Measurements from ENCODE around the gene VKORC1.

VKORC1 gene

DNA sequence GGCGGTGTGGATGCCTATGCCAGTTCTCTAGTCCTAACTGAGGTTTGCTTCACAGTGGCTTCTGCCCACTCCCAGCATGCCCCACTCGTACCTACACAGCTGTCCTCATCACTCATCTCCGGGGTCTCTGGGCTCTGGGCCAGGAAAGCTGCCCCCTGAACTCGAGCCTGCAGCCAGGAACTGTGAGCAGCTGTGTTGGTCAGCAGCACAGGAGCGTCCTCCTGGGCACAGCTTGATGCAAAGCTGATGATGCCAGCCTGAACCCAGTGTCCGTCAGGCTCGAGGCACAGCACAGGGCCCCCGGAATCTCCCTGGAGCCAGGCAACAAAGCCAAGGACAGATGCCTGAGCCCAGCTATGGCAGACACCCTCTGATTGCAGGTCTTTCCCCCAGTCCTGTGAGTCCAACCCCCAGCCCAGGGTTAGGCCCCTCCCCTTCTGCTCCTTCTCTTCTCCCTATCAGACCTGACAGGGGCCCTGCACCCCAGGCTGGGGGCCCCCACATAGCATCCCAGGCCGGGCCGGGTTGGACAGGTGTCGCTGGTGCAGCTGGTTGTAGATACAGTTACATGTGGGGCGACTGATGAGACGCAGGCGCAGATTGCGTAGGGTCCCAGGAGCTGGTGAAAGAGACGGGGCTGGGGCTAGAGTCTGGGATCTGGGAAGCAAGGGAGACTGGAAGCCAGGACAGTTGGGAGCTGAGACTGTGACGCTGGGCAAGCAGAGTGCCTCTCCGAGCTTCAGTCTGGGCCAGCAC, 8.5 kb downstream of the VKORC1 start:
- in situ Hi-C loops (cut with MboI; ENCODE audit: low pct_unique_long_range_greater_than_20kb, low sequenced_read_pairs), result no loop called here
- DNase-seq, result no peak

DNA sequence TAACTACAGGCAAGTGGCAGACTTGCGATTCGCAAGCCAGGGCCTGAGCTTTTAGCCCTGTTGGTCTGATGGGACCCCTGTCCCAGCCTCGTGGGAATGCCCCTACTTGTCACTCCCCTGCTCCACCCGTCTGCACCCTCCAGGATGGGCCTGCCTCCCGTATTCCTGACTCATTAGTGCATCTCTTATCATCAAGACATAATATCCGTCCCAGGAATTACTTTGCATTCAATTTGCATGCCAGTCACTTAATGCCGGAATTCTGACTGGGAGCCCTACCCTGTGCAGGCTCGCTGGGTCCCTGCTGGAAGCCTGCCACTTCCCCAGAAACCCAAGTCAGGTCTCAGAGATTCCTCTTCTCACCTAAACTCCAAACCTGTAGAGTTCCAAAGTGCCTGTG, 9.2 kb downstream of the VKORC1 start:
- DNase-seq, result no peak
- in situ Hi-C loops (cut with MboI; ENCODE audit: low pct_unique_long_range_greater_than_20kb, low sequenced_read_pairs), result no loop called here

DNA sequence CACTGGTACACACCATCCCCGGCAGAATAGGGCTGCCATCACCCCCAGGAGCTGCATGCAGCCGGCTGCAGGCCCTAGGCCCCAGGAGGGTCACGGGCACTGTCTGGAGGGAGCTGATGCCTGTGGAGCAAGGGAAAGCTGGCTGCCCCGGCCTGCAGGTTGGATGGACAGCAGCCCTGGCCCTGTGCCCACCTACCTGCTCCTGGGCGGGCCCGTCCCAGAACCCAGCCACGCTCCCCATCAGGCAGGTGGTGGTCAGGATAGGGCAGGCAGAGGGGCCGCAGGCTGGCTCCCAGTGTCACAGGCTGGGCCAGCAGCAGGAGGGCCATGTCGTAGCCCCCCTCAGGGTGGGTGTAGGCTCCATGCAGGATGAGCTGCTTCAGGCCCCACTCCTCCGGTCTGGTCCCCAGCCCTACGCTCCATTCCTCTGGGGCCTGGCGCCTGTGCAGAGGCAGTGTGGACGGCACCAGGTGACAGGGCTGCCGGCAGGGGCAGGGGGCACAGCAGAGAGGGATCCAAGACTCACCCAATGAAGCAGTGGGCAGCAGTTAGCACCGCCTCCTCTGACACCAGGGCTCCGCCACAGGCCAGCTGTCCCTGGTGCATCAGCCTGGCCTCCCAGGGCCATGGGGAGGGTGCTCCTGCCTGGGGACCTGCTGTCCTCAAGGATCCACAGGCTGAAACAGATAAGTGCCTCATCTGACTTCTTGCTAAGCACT, 9.9 kb downstream of the VKORC1 start:
- no peak for DNase-seq
- in situ Hi-C loops (cut with MboI; ENCODE audit: low pct_unique_long_range_greater_than_20kb, low sequenced_read_pairs), result no loop called here

DNA sequence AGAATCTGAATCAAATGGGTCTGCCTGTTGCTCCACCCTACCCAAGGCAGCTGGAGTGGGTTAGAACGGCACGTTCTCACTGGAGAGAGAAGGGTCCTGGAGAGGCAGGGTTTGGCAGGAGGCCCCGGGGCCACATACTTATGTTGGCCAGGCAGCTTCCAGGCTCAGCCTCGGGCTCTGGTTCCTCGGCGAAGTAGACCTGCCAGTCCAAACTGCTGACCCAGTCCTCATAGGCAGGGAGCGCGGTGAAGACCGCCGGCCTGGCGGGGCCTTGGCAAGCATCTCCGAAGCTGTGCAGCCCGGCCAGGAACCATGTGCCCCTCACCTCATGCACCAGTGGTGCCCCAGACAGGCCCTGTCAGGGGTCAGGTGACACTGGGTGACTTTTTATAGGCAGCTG, 10.6 kb downstream of the VKORC1 start:
- in situ Hi-C loops (cut with MboI; ENCODE audit: low pct_unique_long_range_greater_than_20kb, low sequenced_read_pairs), result no loop called here
- no peak for DNase-seq

DNA sequence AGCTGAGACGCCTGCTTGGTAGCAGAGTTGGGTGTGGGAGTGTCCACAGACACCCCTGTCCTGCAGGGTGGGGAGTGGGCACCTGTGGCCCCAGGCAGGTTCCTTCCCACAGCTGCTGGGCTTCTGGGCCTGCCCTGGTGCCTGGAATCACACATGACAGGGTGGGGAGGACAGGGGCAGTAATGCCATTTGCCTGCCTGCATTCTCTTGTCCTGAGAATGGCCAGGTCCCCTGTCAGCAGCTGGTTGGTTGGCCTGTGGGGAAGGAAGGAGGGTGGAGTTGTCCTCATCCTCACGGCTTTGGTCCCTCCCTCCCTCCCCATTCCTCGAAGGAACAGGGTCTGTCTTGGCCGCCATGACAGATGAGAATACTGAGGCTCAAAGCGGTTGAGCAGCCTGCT, 11.0 kb downstream of the VKORC1 start:
- DNase-seq, result no peak
- in situ Hi-C loops (cut with MboI; ENCODE audit: low pct_unique_long_range_greater_than_20kb, low sequenced_read_pairs), result no loop called here

DNA sequence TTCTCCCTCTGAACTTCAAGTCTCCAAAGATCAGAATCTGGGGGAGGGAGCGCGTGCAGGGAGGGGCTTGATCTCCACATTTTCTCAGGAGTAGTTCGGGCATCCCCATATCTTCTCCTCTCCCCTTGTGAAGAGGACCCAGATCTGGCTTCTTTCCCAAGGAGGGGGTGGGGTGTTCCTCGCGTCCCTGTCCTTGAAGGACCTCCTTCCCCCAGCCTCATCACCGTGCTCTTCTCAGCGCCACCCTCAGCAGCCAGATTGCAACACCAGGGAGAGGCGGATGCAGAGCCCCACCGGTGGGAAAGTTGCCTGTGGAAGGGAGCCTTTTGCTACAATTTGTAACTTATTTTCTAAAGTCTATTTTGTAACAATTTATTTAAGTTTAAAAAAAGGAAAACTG, 11.5 kb downstream of the VKORC1 start:
- in situ Hi-C loops (cut with MboI; ENCODE audit: low pct_unique_long_range_greater_than_20kb, low sequenced_read_pairs), result no loop called here
- no peak for DNase-seq

DNA sequence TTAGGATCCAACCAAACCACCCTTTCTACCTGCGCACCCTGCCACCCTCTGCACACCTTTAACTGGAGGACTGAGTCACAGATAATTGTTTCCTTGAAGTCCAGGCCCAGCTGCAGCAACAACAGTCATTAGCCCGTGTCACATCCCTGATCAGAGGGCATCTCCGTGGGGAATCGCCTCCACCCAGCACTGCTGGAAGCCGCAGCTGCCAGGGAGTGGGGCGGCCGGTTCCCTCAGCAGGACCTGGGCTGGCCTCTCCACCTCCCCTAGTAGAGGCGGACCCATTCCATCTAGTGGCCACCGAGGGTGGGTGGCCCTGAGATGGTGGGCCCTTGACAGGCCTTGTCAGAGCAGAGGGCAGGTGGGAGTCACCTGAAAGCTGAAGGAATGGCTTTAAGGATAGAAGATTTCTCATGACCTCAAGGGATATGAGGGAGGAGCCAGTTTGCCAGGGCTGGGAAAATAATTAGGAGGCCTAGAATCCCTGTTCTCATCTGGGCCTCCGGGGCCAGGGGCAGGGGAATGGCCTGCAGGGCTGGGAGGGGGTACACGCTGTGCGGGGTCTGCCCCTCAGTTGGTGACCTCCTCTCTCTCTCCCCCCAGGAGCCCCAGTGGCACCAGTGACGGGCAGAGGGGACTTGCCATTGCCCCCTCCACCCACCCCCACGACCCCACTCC, 12.1 kb downstream of the VKORC1 start:
- in situ Hi-C loops (cut with MboI; ENCODE audit: low pct_unique_long_range_greater_than_20kb, low sequenced_read_pairs), result no loop called here
- no peak for DNase-seq

DNA sequence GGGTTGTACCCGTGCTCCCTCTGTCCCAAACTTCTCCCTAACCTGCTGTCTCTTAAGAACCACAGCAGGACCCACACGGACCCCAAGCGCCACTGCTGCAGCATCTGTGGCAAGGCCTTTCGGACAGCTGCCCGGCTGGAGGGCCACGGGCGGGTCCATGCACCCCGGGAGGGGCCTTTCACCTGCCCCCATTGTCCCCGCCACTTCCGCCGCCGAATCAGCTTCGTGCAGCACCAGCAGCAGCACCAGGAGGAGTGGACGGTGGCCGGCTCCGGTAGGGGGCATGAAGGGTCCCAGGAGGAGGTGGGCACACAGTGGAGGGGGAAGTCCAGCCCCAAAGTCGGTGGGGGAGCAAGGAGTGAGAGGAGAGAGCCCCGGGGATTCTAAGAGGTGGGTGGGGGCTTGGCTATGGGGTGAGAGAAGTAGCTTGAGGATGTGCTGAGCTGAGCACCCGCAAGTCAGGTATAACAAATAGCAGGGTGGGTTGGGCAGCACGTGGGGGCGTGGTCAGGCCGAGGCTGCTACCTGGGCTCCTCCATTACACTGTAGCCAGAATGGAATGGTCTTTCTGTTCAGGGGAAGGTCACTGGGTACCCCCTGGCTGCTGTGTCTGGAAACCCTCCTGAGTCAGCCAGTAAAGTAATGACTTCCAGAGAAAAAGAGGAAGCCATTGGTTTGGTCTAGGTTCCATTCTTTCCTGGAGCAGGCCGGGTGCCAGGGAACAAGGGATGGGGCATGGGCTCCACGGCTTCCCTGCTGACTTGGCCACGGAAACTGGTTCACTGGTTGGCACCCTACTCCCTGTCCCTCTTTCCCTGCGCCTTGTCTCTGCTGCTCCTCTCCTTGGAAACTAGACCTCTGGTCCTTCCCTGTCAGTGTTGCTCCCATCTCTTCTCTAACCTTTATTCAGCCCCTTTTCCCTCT, 12.9 kb downstream of the VKORC1 start:
- in situ Hi-C loops (cut with MboI; ENCODE audit: low pct_unique_long_range_greater_than_20kb, low sequenced_read_pairs), result no loop called here
- no peak for DNase-seq

DNA sequence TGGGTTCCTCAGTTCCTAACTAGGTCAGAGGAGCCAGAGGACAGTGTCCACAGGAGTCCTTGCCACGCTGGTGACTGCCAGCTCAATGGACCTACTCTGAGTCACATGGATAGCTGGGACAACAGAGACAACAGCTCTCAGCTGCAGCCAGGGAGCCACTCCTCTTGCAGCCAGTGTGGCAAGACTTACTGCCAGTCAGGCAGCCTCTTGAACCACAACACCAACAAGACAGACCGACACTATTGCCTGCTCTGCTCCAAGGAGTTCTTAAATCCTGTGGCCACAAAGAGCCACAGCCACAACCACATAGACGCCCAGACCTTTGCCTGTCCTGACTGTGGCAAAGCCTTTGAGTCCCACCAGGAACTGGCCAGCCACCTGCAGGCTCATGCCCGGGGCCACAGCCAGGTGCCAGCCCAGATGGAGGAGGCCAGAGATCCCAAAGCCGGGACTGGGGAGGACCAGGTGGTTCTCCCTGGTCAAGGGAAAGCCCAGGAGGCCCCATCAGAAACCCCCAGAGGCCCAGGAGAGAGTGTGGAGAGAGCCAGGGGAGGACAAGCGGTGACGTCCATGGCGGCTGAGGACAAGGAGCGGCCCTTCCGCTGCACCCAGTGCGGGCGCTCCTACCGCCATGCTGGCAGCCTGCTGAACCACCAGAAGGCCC, 13.7 kb downstream of the VKORC1 start:
- in situ Hi-C loops (cut with MboI; ENCODE audit: low pct_unique_long_range_greater_than_20kb, low sequenced_read_pairs), result no loop called here
- no peak for DNase-seq

DNA sequence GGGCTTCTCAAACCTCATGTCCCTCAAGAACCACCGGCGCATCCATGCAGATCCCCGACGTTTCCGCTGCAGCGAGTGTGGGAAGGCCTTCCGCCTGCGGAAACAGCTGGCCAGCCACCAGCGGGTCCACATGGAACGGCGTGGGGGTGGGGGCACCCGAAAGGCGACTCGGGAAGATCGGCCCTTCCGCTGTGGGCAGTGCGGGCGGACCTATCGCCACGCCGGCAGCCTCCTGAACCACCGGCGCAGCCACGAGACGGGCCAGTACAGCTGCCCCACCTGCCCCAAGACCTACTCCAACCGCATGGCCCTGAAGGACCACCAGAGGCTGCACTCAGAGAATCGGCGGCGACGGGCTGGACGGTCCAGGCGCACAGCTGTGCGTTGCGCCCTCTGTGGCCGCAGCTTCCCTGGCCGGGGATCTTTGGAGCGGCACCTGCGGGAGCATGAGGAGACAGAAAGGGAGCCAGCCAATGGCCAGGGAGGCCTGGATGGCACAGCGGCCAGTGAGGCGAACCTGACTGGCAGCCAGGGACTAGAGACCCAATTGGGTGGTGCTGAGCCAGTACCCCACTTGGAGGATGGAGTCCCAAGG, 14.5 kb downstream of the VKORC1 start:
- no peak for DNase-seq
- in situ Hi-C loops (cut with MboI; ENCODE audit: low pct_unique_long_range_greater_than_20kb, low sequenced_read_pairs), result no loop called here

DNA sequence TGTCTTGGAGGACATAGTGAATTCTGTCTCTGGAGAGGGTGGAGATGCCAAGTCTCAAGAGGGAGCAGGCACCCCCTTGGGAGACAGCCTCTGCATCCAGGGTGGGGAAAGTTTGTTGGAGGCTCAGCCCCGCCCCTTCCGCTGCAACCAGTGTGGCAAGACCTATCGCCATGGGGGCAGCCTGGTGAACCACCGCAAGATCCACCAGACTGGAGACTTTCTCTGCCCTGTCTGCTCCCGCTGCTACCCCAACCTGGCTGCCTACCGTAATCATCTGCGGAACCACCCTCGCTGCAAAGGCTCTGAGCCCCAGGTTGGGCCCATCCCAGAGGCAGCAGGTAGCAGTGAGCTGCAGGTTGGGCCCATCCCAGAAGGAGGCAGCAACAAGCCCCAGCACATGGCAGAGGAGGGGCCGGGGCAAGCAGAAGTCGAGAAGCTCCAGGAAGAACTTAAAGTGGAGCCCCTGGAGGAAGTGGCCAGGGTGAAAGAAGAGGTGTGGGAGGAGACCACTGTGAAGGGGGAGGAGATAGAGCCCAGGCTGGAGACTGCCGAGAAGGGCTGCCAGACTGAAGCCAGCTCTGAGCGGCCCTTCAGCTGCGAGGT, 15.2 kb downstream of the VKORC1 start:
- DNase-seq, result no peak
- in situ Hi-C loops (cut with MboI; ENCODE audit: low pct_unique_long_range_greater_than_20kb, low sequenced_read_pairs), result no loop called here

DNA sequence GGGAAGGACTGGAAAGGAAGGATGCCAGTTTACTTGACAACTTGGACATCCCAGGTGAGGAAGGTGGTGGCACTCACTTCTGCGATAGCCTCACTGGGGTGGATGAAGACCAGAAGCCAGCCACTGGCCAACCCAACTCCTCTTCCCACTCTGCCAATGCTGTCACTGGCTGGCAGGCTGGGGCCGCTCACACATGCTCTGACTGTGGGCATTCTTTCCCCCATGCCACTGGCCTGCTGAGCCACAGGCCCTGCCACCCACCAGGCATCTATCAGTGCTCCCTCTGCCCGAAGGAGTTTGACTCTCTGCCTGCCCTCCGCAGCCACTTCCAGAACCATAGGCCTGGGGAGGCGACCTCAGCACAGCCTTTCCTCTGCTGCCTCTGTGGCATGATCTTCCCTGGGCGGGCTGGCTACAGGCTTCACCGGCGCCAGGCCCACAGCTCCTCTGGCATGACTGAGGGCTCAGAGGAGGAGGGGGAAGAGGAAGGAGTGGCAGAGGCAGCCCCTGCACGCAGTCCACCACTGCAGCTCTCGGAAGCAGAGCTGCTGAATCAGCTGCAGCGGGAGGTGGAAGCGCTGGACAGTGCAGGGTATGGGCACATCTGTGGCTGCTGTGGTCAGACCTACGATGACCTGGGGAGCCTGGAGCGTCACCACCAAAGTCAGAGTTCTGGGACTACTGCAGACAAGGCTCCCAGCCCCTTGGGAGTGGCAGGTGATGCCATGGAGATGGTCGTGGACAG, 15.8 kb downstream of the VKORC1 start:
- in situ Hi-C loops (cut with MboI; ENCODE audit: low pct_unique_long_range_greater_than_20kb, low sequenced_read_pairs), result no loop called here
- DNase-seq, result no peak

DNA sequence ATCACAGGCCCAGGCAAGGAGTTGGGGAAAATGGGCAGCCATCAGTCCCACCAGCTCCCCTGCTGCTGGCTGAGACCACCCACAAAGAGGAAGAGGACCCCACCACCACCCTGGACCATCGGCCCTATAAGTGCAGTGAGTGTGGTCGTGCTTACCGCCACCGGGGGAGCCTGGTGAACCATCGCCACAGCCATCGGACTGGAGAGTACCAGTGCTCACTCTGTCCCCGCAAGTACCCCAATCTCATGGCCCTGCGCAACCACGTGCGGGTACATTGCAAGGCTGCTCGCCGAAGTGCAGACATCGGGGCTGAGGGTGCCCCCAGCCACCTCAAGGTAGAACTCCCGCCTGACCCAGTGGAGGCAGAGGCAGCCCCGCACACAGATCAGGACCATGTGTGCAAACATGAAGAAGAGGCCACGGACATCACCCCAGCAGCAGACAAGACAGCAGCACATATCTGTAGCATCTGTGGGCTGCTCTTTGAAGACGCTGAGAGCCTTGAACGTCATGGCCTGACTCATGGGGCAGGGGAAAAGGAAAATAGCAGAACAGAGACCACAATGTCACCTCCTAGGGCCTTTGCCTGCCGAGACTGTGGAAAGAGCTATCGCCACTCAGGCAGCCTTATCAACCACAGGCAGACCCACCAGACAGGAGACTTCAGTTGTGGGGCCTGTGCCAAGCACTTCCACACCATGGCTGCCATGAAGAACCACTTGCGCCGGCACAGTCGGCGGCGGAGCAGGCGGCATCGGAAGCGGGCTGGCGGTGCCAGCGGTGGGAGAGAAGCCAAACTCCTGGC, 16.8 kb downstream of the VKORC1 start:
- no peak for DNase-seq
- in situ Hi-C loops (cut with MboI; ENCODE audit: low pct_unique_long_range_greater_than_20kb, low sequenced_read_pairs), result no loop called here

DNA sequence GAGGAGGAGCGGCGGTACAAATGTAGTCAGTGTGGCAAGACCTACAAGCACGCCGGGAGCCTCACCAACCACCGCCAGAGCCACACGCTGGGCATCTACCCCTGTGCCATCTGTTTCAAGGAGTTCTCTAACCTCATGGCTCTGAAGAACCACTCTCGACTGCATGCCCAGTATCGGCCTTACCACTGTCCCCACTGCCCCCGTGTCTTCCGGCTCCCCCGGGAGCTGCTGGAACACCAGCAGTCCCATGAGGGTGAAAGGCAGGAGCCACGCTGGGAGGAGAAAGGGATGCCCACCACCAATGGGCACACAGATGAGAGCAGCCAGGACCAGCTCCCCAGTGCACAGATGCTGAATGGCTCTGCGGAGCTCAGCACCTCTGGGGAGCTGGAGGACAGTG, 17.6 kb downstream of the VKORC1 start:
- DNase-seq, result no peak
- in situ Hi-C loops (cut with MboI; ENCODE audit: low pct_unique_long_range_greater_than_20kb, low sequenced_read_pairs), result no loop called here

DNA sequence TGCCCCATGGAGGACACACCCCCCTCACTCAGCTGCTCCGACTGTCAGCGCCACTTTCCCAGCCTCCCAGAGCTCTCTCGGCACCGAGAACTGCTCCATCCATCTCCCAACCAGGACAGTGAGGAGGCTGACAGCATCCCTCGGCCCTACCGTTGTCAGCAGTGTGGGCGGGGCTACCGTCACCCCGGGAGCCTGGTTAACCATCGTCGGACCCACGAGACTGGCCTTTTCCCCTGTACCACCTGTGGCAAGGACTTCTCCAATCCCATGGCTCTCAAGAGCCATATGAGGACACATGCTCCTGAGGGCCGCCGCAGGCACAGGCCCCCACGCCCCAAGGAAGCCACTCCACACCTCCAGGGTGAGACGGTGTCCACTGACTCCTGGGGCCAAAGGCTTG, 18.3 kb downstream of the VKORC1 start:
- in situ Hi-C loops (cut with MboI; ENCODE audit: low pct_unique_long_range_greater_than_20kb, low sequenced_read_pairs), result no loop called here
- no peak for DNase-seq

DNA sequence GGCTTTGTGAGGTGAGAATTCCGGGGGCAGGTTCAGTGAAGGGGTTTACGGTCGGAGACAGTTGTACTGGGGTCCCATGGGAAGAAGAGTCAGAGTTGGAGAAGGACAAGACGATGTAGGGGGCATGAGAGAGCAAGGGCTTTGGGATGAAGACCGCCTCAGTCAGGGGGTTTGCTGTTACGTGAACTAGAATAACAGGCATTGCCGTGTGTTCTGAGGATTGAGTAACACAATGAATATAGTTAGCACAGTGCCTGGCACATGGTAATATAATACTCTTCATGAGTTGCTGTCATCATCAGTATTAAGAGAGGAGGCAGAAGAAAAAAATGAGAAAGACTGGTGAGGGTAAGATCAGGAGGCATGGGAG, 19.8 kb downstream of the VKORC1 start:
- in situ Hi-C loops (cut with MboI; ENCODE audit: low pct_unique_long_range_greater_than_20kb, low sequenced_read_pairs), result no loop called here
- no peak for DNase-seq
